Chondrocyte (in vitro differentiated cells): ENCODE measurements around the gene P2RX2. TPM values are rescaled to one million over a fixed set of nuclear protein-coding genes. Genes with fewer than 3 reads are reported as not detected.

Experiments used
- DNase-seq: peaks from one replicate; pipeline ENCODE4 v3.0.0; 2021; ENCODE audit warnings: mixed read lengths, low spot score
- H3K27ac Mint-ChIP-seq: one replicate; pipeline ENCODE4 v1.8.0; 2021; ENCODE audit warnings: mild to moderate bottlenecking, moderate library complexity, mixed read lengths; ENCODE audit not compliant: unreplicated experiment
- H3K27me3 Mint-ChIP-seq: 2 replicates; pipeline ENCODE4 v1.8.0; 2021; ENCODE audit warnings: low read depth, mixed read lengths
- H3K36me3 Mint-ChIP-seq: 2 replicates; pipeline ENCODE4 v1.8.0; 2021; ENCODE audit warnings: low read depth, mixed read lengths
- H3K4me1 Mint-ChIP-seq: 2 replicates; pipeline ENCODE4 v1.8.0; 2021; ENCODE audit warnings: low read depth, mild to moderate bottlenecking, mixed read lengths
- H3K4me3 Mint-ChIP-seq: one replicate; pipeline ENCODE4 v1.8.0; 2021; ENCODE audit warnings: mild to moderate bottlenecking, moderate library complexity, mixed read lengths; ENCODE audit not compliant: unreplicated experiment
- H3K9me3 Mint-ChIP-seq: 2 replicates; pipeline ENCODE4 v1.8.0; 2021; ENCODE audit warnings: low read depth, mixed read lengths
- total RNA-seq: library from RNA; stranded (reverse); gene quantifications from 3 replicates; pipeline ENCODE4 v1.2.1, GENCODE V29; 2021
- TF ChIP-seq, protein P1 (sequence below): fragments of 200-600 bp; sonication (generic); IDR thresholded peaks from 2 replicates; pipeline ENCODE4 v1.5.0; 2021; ENCODE audit warnings: antibody characterized with exemption, mild to moderate bottlenecking, moderate library complexity

Gene P2RX2
- total RNA-seq, 1 donor from 2014 or later, result not detected

GRCh38 chr12:132620899-132621656 lies 2.5 kb downstream of the P2RX2 start:
- H3K36me3 Mint-ChIP-seq, result peaks cover 7% of the 10 kb centered on the region
- H3K27ac Mint-ChIP-seq, result no peak overlapping the region
- H3K27me3 Mint-ChIP-seq, result peaks cover 15% of the 10 kb centered on the region
- no peak overlapping the region for H3K4me3 Mint-ChIP-seq
- H3K4me1 Mint-ChIP-seq, result peaks cover 21% of the 10 kb centered on the region
- TF ChIP-seq, protein P1, sequence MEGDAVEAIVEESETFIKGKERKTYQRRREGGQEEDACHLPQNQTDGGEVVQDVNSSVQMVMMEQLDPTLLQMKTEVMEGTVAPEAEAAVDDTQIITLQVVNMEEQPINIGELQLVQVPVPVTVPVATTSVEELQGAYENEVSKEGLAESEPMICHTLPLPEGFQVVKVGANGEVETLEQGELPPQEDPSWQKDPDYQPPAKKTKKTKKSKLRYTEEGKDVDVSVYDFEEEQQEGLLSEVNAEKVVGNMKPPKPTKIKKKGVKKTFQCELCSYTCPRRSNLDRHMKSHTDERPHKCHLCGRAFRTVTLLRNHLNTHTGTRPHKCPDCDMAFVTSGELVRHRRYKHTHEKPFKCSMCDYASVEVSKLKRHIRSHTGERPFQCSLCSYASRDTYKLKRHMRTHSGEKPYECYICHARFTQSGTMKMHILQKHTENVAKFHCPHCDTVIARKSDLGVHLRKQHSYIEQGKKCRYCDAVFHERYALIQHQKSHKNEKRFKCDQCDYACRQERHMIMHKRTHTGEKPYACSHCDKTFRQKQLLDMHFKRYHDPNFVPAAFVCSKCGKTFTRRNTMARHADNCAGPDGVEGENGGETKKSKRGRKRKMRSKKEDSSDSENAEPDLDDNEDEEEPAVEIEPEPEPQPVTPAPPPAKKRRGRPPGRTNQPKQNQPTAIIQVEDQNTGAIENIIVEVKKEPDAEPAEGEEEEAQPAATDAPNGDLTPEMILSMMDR, result no peak
- H3K9me3 Mint-ChIP-seq, result no peaks in the 10 kb centered on the region
- DNase-seq, result no peak

DNA sequence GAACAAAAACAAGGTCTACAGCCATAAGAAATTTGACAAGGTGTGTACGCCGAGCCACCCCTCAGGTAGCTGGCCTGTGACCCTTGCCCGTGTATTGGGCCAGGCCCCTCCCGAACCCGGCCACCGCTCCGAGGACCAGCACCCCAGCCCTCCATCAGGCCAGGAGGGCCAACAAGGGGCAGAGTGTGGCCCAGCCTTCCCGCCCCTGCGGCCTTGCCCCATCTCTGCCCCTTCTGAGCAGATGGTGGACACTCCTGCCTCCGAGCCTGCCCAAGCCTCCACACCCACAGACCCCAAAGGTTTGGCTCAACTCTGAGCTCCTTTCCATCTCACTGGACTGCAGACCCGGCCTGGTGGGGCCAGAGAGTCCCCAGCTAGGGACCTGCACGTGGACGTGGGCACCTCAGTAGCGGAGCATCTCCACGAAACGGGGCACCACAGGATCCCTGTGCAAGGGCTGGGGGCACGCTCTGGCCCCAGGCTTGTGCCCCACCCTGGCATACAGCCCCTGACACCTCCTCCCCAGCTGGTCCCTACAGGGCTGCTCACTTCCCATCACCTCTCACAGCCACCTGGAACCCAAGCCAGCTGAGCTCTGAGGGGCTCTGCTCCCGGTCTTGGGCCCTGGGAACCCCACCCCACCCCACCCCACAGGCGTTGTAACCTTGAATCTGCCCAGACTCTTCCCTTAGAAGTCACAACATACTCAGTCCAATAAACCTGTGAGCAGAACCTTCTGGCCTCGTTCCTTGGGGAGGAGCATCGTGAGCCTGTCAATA lies 3.3 kb downstream of the P2RX2 start:
- H3K27me3 Mint-ChIP-seq, result peaks cover 12% of the 10 kb centered on the region
- no peak for DNase-seq
- peaks cover 7% of the 10 kb centered on the region for H3K36me3 Mint-ChIP-seq
- H3K9me3 Mint-ChIP-seq, result no peaks in the 10 kb centered on the region
- peak overlapping the region; percentile 50 for H3K27ac Mint-ChIP-seq
- H3K4me3 Mint-ChIP-seq, result no peak overlapping the region
- peaks cover 21% of the 10 kb centered on the region for H3K4me1 Mint-ChIP-seq
- TF ChIP-seq, protein P1, result no peak

DNA sequence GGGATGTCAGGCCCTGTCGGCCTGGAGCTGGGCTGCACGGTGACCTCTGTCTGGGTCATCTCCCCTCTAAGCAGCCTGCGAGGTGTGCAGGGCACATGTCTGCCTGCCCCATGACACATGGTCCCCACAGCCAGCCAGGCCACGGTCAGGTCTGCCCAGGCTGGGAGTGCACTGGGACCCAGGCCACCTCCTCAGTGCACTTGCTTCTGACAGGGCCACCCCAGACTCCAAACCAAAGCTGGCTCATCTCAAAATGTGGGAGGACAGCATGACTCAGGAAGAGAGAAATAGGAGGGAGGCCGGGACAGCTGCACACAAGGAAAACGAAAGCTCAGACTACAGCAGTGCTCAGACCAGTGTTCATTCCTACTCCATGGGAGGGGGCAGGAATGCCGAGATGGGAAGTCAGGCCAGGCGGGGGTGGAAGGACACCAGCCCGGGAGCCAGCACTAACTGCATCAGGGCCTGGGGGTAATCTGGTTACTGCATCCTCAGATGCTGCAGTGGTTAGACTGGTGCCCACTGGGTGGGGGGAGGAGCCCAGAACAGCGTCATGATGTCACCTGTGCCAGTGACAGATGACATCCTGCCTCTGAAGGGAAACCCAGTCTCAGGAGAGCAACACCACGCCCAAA lies 4.0 kb downstream of the P2RX2 start:
- TF ChIP-seq, protein P1, result no peak
- H3K27ac Mint-ChIP-seq, result peak overlapping the region; percentile 50
- no peak for DNase-seq
- H3K4me3 Mint-ChIP-seq, result no peak overlapping the region
- H3K9me3 Mint-ChIP-seq, result no peaks in the 10 kb centered on the region
- H3K27me3 Mint-ChIP-seq, result peaks cover 9% of the 10 kb centered on the region
- H3K36me3 Mint-ChIP-seq, result peaks cover 7% of the 10 kb centered on the region
- H3K4me1 Mint-ChIP-seq, result peaks cover 21% of the 10 kb centered on the region

- Mint-ChIP-seq H3K36me3 (peaks cover 7% of the 10 kb centered on the region), H3K4me1 (peaks cover 14% of the 10 kb centered on the region), H3K9me3 (no peaks in the 10 kb centered on the region), H3K27me3 (peaks cover 2% of the 10 kb centered on the region), H3K4me3 (no peak overlapping the region), H3K27ac (no peak overlapping the region)
- TF ChIP-seq, protein P1, result no peak
- DNase-seq, result no peak
Observed at GRCh38 chr12:132623072-132623869, 4.7 kb downstream of the P2RX2 start.
